ENCODE measurements around the gene KDM7A. TPM values are rescaled to one million over a fixed set of nuclear protein-coding genes. Genes with fewer than 3 reads are reported as not detected.

The KDM7A gene
- total RNA-seq, 4 donors from 2014 or later: 4.1 to 17.5 (median 12.4) TPM

- H3K9me3 ChIP-seq: no peaks in the 10 kb centered on the region
- H3K36me3 ChIP-seq: no peaks in the 10 kb centered on the region
- DNase-seq: no peak
- H3K27ac ChIP-seq: no peak overlapping the region
- TF ChIP-seq CTCF (IDR thresholded peaks at IDR 0.05): no peak
- TF ChIP-seq POLR2A (IDR thresholded peaks at IDR 0.05): no peak
- intact Hi-C loops (cut with DNase I; ENCODE audit: low total_unique reads): no loop called here
- H3K27me3 ChIP-seq: no peaks in the 10 kb centered on the region
- H3K4me1 ChIP-seq: peaks cover 0 to 6% of the 10 kb centered on the region in 2 donors
- no peak overlapping the region for H3K4me3 ChIP-seq
These were observed 118.3 kb downstream of the KDM7A start for GRCh38 chr7:140058517-140058916.

GRCh38 chr7:140057143-140057535 is 119.6 kb downstream of the KDM7A start:
- no peaks in the 10 kb centered on the region for H3K36me3 ChIP-seq
- peaks cover 0 to 6% of the 10 kb centered on the region in 2 donors for H3K4me1 ChIP-seq
- DNase-seq: no peak
- no peak overlapping the region for H3K27ac ChIP-seq
- H3K27me3 ChIP-seq: no peaks in the 10 kb centered on the region
- intact Hi-C loops (cut with DNase I; ENCODE audit: low total_unique reads): no loop called here
- no peaks in the 10 kb centered on the region for H3K9me3 ChIP-seq
- no peak overlapping the region for H3K4me3 ChIP-seq
- TF ChIP-seq CTCF (IDR thresholded peaks at IDR 0.05) (no peak), POLR2A (IDR thresholded peaks at IDR 0.05) (no peak)

GRCh38 chr7:140056431-140057142 is 120.2 kb downstream of the KDM7A start:
- H3K4me1 ChIP-seq: peaks cover 0 to 6% of the 10 kb centered on the region in 2 donors
- no peak overlapping the region for H3K27ac ChIP-seq
- H3K4me3 ChIP-seq: no peak overlapping the region
- H3K27me3 ChIP-seq: no peaks in the 10 kb centered on the region
- no peaks in the 10 kb centered on the region for H3K36me3 ChIP-seq
- no peaks in the 10 kb centered on the region for H3K9me3 ChIP-seq
- TF ChIP-seq CTCF (IDR thresholded peaks at IDR 0.05) (no peak), POLR2A (IDR thresholded peaks at IDR 0.05) (no peak)
- DNase-seq: no peak
- intact Hi-C loops (cut with DNase I; ENCODE audit: low total_unique reads): no loop called here

- intact Hi-C loops (cut with DNase I; ENCODE audit: low total_unique reads): no loop called here
- Histone ChIP-seq H3K27me3 (no peaks in the 10 kb centered on the region), H3K9me3 (no peaks in the 10 kb centered on the region), H3K27ac (no peak overlapping the region), H3K36me3 (no peaks in the 10 kb centered on the region), H3K4me1 (peaks cover 0 to 6% of the 10 kb centered on the region in 2 donors), H3K4me3 (no peak overlapping the region)
- no peak for DNase-seq
- no peak for TF ChIP-seq POLR2A (IDR thresholded peaks at IDR 0.05)
- TF ChIP-seq CTCF (IDR thresholded peaks at IDR 0.05): no peak
These were observed 121.0 kb downstream of the KDM7A start for GRCh38 chr7:140055833-140056232.

GRCh38 chr7:140054751-140055150 is 122.0 kb downstream of the KDM7A start:
- H3K9me3 ChIP-seq: no peaks in the 10 kb centered on the region
- H3K36me3 ChIP-seq: no peaks in the 10 kb centered on the region
- no peak overlapping the region for H3K27ac ChIP-seq
- no peaks in the 10 kb centered on the region for H3K27me3 ChIP-seq
- peaks cover 0 to 4% of the 10 kb centered on the region in 2 donors for H3K4me1 ChIP-seq
- no peak overlapping the region for H3K4me3 ChIP-seq
- no peak for DNase-seq
- no peak for TF ChIP-seq CTCF (IDR thresholded peaks at IDR 0.05)
- no peak for TF ChIP-seq POLR2A (IDR thresholded peaks at IDR 0.05)
- intact Hi-C loops (cut with DNase I; ENCODE audit: low total_unique reads): no loop called here
